Measurements from ENCODE around the gene OGFOD1.

DNA sequence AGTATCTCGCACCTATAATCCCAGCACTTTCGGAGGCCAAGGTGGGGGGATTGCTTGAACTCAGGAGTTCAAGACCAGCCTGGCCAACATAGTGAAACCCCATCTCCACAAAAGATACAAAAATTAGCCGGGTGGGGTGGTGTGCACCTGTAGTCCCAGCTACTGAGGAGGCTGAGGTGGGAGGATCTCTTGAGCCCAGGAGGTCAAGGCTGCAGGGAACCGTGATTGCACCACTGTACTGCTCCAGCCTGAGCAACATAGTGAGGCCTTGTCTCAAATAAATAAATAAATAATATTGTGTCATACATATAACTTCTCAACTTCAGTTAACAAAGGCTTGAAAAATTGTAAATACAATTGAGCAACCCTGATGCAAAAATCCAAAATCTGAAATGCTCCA lies 34.2 kb upstream of the OGFOD1 start:
- TF ChIP-seq POLR2A (IDR thresholded peaks at IDR 0.05), result no peak
- no peak for TF ChIP-seq CTCF (IDR thresholded peaks at IDR 0.05)

Data from body of pancreas (tissue), 4 donors.